ENCODE measurements around the gene TBX4. TPM values are rescaled to one million over a fixed set of nuclear protein-coding genes. Genes with fewer than 3 reads are reported as not detected.
"Not testable (repeated sequence)": the region's sequence is repeated elsewhere in the genome, so short reads cannot be mapped to it uniquely, and the experiment has no call there.

Gene TBX4
- total RNA-seq, 3 donors from 2014 or later, result 0.80 TPM; not detected in 2

GRCh38 chr17:61436273-61436672, 15.9 kb upstream of the TBX4 start:
- TF ChIP-seq POLR2A (IDR thresholded peaks at IDR 0.05) (no peak), POLR2AphosphoS5 (IDR thresholded peaks at IDR 0.05) (no peak)
- TF ChIP-seq, protein P1, sequence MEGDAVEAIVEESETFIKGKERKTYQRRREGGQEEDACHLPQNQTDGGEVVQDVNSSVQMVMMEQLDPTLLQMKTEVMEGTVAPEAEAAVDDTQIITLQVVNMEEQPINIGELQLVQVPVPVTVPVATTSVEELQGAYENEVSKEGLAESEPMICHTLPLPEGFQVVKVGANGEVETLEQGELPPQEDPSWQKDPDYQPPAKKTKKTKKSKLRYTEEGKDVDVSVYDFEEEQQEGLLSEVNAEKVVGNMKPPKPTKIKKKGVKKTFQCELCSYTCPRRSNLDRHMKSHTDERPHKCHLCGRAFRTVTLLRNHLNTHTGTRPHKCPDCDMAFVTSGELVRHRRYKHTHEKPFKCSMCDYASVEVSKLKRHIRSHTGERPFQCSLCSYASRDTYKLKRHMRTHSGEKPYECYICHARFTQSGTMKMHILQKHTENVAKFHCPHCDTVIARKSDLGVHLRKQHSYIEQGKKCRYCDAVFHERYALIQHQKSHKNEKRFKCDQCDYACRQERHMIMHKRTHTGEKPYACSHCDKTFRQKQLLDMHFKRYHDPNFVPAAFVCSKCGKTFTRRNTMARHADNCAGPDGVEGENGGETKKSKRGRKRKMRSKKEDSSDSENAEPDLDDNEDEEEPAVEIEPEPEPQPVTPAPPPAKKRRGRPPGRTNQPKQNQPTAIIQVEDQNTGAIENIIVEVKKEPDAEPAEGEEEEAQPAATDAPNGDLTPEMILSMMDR (IDR thresholded peaks at IDR 0.05), result no peak
- intact Hi-C loops (cut with DNase I; ENCODE audit: low total_unique reads), result no loop called here
- no peak overlapping the region for H3K4me3 ChIP-seq
- H3K4me1 ChIP-seq, result no peaks in the 10 kb centered on the region
- no peak for DNase-seq (ENCODE audit: low spot score in 2 of 2)
- no peaks in the 10 kb centered on the region for H3K36me3 ChIP-seq
- peaks cover 0 to 3% of the 10 kb centered on the region in 2 donors for H3K27me3 ChIP-seq
- no peak overlapping the region for H3K27ac ChIP-seq
- H3K9me3 ChIP-seq, result peaks cover 0 to 27% of the 10 kb centered on the region in 2 donors

DNA sequence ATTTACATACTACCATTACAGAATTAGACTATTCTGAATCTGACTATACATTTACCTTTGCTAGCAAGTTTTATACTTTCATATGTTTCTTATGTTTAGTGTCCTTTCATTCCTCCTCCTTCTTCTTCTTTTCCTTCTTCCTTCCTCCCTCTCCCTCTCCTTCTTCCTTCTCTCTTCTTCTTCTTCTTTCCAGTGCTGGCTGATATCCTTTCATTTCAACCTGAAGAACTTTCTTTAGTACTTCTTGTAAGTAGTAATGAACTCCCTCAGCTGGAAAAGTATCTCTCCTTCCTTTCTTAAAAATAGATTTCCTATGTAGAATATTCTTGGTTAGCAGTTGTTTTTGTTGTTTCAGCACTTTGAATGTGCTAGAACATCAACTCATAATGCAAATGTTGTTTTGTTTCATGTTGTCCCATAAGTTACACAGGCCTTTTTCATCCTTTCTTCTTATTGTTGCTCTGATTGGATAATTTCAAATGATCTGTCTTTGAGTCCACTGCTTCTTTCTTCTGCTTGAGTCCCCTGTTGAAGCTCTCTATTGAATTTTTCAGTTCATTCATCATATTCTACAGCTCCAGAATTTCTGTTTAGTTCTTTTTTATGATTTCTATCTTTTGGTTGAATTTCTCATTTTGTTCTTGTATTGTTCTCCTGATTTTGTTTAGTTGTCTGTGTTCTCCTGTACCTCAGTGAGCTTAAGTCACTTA, 15.1 kb upstream of the TBX4 start:
- no peaks in the 10 kb centered on the region for H3K4me1 ChIP-seq
- no peak overlapping the region for H3K4me3 ChIP-seq
- no peaks in the 10 kb centered on the region for H3K36me3 ChIP-seq

DNA sequence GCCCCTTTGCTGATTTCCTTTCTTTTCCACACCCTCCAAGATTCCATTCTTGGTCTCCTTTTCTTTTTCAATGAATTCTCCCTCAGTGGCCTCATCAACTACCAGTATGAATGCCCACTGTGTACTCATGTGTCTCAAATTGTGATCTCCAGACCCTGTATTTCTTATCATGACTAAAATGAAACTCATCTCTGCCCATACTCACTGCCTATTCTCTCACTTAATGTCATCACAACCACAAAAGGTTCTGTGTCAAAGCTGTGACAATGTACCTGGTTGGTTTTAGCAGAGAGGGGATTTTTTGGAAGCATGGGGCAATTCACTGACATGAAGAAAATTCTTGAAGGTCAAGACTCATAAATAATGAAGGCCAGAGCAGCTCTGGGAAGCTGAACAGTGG, 11.5 kb upstream of the TBX4 start:
- H3K9me3 ChIP-seq, result peaks cover 0 to 20% of the 10 kb centered on the region in 2 donors
- intact Hi-C loops (cut with DNase I; ENCODE audit: low total_unique reads), result loop anchor here (10.0 kb wide), 1 partner anchor 1914 kb away; no protein-coding TSS in a partner anchor
- H3K27ac ChIP-seq, result no peak overlapping the region
- no peak overlapping the region for H3K4me3 ChIP-seq
- no peaks in the 10 kb centered on the region for H3K4me1 ChIP-seq
- TF ChIP-seq, protein P1 (IDR thresholded peaks at IDR 0.05), result no peak
- no peak for TF ChIP-seq POLR2AphosphoS5 (IDR thresholded peaks at IDR 0.05)
- no peak for TF ChIP-seq POLR2A (IDR thresholded peaks at IDR 0.05)
- H3K36me3 ChIP-seq, result no peaks in the 10 kb centered on the region
- no peak for DNase-seq (ENCODE audit: low spot score in 2 of 2)
- peaks cover 0 to 4% of the 10 kb centered on the region in 2 donors for H3K27me3 ChIP-seq

More for the DNA sequence above, 15.1 kb upstream of the TBX4 start:
- intact Hi-C loops (cut with DNase I; ENCODE audit: low total_unique reads), result no loop called here
- TF ChIP-seq, protein P1 (IDR thresholded peaks at IDR 0.05), result no peak
- no peak for TF ChIP-seq POLR2AphosphoS5 (IDR thresholded peaks at IDR 0.05)
- TF ChIP-seq POLR2A (IDR thresholded peaks at IDR 0.05), result no peak
- no peak for DNase-seq (ENCODE audit: low spot score in 2 of 2)
- Histone ChIP-seq H3K27me3 (peaks cover 0 to 4% of the 10 kb centered on the region in 2 donors), H3K27ac (no peak overlapping the region), H3K9me3 (peaks cover 0 to 27% of the 10 kb centered on the region in 2 donors)

- not testable (repeated sequence) for H3K36me3 ChIP-seq
Observed at GRCh38 chr17:61441507-61441906, 10.7 kb upstream of the TBX4 start.

DNA sequence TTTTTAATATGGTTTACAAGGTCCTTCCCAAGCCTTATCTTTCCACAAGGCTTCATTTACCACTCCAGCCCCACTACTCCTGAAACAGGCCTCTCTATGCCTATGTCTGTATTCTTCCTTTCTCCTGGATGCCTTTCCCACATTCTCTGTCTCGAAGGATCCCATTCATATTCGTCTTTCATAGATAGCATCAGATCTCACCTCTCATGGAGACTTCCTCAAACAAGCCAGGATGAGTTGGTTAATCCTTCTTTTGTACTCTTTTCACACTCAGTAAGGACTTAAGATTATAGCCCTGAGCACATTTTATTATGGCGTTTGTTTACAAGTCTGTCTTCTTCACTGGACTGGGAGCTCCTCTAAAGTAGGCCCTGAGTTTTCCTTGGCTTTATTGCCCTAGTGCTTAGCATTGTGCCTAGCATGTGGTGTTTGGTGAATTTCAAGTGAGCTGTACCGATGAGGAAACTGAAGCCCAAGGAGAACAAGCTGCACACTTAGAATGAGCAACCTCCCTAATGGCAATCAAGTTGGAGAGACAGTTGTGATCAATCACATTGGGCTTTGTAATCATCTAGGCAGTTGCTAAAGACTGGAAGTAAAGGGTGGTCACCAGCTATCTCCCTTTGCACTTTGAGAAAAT, 10.0 kb upstream of the TBX4 start:
- Histone ChIP-seq H3K27me3 (peaks cover 0 to 4% of the 10 kb centered on the region in 2 donors), H3K4me3 (no peak overlapping the region), H3K27ac (no peak overlapping the region), H3K9me3 (peaks cover 0 to 11% of the 10 kb centered on the region in 2 donors), H3K4me1 (no peaks in the 10 kb centered on the region), H3K36me3 (no peaks in the 10 kb centered on the region)
- TF ChIP-seq POLR2A (IDR thresholded peaks at IDR 0.05), result no peak
- TF ChIP-seq POLR2AphosphoS5 (IDR thresholded peaks at IDR 0.05), result no peak
- intact Hi-C loops (cut with DNase I; ENCODE audit: low total_unique reads), result loop anchor here (10.0 kb wide), 1 partner anchor 1913 kb away; no protein-coding TSS in a partner anchor
- no peak for DNase-seq (ENCODE audit: low spot score in 2 of 2)

More at GRCh38 chr17:61441507-61441906, 10.7 kb upstream of the TBX4 start:
- DNase-seq (ENCODE audit: low spot score in 2 of 2); H3K4me1 ChIP-seq; H3K27ac ChIP-seq; H3K27me3 ChIP-seq; H3K4me3 ChIP-seq: not testable (repeated sequence)
- H3K9me3 ChIP-seq, result peaks cover 0 to 12% of the 10 kb centered on the region in 2 donors
- intact Hi-C loops (cut with DNase I; ENCODE audit: low total_unique reads), result loop anchor here (10.0 kb wide), 1 partner anchor 1913 kb away; no protein-coding TSS in a partner anchor

All from breast epithelium (tissue), 4 donors.